K562 (cell line): ENCODE results near the gene C6orf163. TPM values are rescaled to one million over a fixed set of nuclear protein-coding genes. Genes with fewer than 3 reads are reported as not detected.

Source experiments
- ARHGAP35 ChIP-seq: fragments of 450-650 bp; IDR thresholded peaks from 2 replicates; pipeline ENCODE4 v1.6.1; 2018; ENCODE audit not compliant: partially characterized antibody
- CHD2 ChIP-seq: IDR thresholded peaks from 2 replicates; pipeline ENCODE4 v1.6.1; 2011; ENCODE audit warnings: low read depth, low read length
- FOXJ2 ChIP-seq: fragments of 200-800 bp; sonication (Bioruptor generic); IDR thresholded peaks from 2 replicates; pipeline ENCODE4 v1.6.1; 2016; ENCODE audit warnings: missing genetic modification characterization, missing compliant biosample characterization
- RFX1 ChIP-seq: fragments of 450-650 bp; IDR thresholded peaks from 2 replicates; pipeline ENCODE4 v1.6.1; 2016; ENCODE audit warnings: mild to moderate bottlenecking, moderate library complexity
- TRIM24 ChIP-seq, 2 experiments: fragments of 450-650 bp; IDR thresholded peaks; 2 replicates each; pipeline ENCODE4 v1.6.1; 2016
- ZNF274 ChIP-seq: IDR thresholded peaks from 2 replicates; pipeline ENCODE4 v1.6.1; 2011; ENCODE audit warnings: low read depth, mild to moderate bottlenecking, low read length, moderate library complexity, borderline replicate concordance
- polyA plus RNA-seq, 8 experiments: library from polyadenylated mRNA; depleted of rRNA in 4 of 8; stranded (reverse) in 5 of 8; unstranded in 3 of 8; fragments of >200 nt; fragmentation: Nextera tagmentation in 2 of 8; fragmentation: Illumina TruSeq in 1 of 8; extraction: Ambion mirVana in 2 of 8; extraction: Trizol in 1 of 8; gene quantifications; 2 replicates each; pipeline versions ENCODE4 v1.2.1 to v1.2.3, GENCODE V29; 2011 to 2014; ENCODE audit warnings: inconsistent platforms in 1 of 8, missing spikeins in 1 of 8
- total RNA-seq, 7 experiments: library from RNA; depleted of rRNA in 6 of 7; stranded (reverse); fragments of >200 nt in 6 of 7; fragmentation: Illumina TruSeq in 2 of 7; extraction: Trizol in 2 of 7; gene quantifications; 2 replicates each; pipeline versions ENCODE4 v1.2.1 to v1.2.3, GENCODE V29; 2011 to 2021; ENCODE audit warnings: low replicate concordance in 1 of 7
- TF ChIP-seq, protein P1 (sequence below): sonication (generic); formaldehyde crosslinking; IDR thresholded peaks from 2 replicates; pipeline ENCODE4 v1.9.0; 2022; ENCODE audit warnings: mild to moderate bottlenecking, missing genetic modification reagents
- TF ChIP-seq, protein P2 (sequence below): fragments of 450-650 bp; IDR thresholded peaks from 2 replicates; pipeline ENCODE4 v1.6.1; 2018; ENCODE audit not compliant: partially characterized antibody
- TF ChIP-seq, protein P3 (sequence below): fragments of 450-650 bp; IDR thresholded peaks from 2 replicates; pipeline ENCODE4 v1.6.1; 2014; ENCODE audit warnings: low read depth, mild to moderate bottlenecking, moderate library complexity, borderline replicate concordance
- TF ChIP-seq, protein P4 (sequence below): fragments of 200-600 bp; sonication (generic); IDR thresholded peaks from one replicate; pipeline ENCODE4 v1.6.1; 2012; ENCODE audit warnings: mild to moderate bottlenecking, low read depth, low read length, inconsistent platforms

Gene C6orf163
- total and polyA plus RNA-seq, 9 of the 15 experiments (the other 6 are each of a cell fraction or from before 2014, with no cell fraction given), result 0.67 to 4.7 (median 1.5) TPM

DNA sequence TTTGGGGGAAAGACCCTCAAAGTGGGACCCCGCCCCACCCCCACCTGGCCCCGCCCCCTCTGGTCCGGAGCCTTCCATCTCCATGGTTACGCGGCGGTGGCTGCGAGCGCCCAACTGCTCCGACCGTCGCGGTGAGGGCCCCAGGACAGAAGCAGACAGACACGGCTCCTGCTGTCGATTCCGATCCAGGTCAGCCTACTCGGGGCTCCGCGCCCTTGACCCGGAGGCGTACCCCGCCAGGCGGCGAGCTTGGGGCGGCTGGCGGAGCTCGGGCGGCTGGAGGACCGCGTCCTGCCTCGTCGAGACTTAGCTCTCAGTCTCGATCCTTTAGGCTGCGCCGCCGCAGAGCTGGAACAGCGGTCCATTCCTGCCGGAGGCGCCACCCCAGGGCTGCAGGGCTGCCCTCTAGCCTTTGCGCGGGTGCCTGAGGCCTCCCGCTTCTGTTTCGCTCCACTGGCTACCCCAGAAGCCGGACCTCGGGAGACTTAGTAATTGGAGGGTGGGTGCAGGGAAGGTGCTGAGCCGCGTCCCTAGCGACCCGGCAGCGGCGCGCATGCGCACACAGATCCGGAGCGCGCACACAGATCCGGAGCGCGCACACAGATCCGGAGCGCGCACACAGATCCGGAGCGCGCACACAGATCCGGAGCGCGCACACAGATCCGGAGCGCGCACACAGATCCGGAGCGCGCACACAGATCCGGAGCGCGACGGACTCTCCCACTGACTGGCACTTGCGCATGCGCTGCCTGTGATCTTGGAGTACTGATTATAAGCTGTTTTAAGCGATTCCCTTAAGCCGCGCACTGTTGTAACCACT, 63.5 kb downstream of the C6orf163 start, which contains the start of gene CFAP206 (continued):
- TF ChIP-seq FOXJ2 (peak; percentile 84), ZNF274 (no peak), CHD2 (no peak), ARHGAP35 (no peak), RFX1 (peak; percentile 89), TRIM24 (IDR thresholded peaks at IDR 0.05) (no peak)
- TF ChIP-seq, protein P1, sequence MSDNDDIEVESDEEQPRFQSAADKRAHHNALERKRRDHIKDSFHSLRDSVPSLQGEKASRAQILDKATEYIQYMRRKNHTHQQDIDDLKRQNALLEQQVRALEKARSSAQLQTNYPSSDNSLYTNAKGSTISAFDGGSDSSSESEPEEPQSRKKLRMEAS (CRISPR knock-in tag), result 0 out of 2 replicates have a peak, but pooled peaks have one; percentile 36
- TF ChIP-seq, protein P2, sequence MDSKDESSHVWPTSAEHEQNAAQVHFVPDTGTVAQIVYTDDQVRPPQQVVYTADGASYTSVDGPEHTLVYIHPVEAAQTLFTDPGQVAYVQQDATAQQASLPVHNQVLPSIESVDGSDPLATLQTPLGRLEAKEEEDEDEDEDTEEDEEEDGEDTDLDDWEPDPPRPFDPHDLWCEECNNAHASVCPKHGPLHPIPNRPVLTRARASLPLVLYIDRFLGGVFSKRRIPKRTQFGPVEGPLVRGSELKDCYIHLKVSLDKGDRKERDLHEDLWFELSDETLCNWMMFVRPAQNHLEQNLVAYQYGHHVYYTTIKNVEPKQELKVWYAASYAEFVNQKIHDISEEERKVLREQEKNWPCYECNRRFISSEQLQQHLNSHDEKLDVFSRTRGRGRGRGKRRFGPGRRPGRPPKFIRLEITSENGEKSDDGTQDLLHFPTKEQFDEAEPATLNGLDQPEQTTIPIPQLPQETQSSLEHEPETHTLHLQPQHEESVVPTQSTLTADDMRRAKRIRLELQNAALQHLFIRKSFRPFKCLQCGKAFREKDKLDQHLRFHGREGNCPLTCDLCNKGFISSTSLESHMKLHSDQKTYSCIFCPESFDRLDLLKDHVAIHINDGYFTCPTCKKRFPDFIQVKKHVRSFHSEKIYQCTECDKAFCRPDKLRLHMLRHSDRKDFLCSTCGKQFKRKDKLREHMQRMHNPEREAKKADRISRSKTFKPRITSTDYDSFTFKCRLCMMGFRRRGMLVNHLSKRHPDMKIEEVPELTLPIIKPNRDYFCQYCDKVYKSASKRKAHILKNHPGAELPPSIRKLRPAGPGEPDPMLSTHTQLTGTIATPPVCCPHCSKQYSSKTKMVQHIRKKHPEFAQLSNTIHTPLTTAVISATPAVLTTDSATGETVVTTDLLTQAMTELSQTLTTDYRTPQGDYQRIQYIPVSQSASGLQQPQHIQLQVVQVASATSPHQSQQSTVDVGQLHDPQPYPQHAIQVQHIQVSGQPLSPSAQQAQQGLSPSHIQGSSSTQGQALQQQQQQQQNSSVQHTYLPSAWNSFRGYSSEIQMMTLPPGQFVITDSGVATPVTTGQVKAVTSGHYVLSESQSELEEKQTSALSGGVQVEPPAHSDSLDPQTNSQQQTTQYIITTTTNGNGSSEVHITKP, result peak; percentile 40
- TF ChIP-seq, protein P3, sequence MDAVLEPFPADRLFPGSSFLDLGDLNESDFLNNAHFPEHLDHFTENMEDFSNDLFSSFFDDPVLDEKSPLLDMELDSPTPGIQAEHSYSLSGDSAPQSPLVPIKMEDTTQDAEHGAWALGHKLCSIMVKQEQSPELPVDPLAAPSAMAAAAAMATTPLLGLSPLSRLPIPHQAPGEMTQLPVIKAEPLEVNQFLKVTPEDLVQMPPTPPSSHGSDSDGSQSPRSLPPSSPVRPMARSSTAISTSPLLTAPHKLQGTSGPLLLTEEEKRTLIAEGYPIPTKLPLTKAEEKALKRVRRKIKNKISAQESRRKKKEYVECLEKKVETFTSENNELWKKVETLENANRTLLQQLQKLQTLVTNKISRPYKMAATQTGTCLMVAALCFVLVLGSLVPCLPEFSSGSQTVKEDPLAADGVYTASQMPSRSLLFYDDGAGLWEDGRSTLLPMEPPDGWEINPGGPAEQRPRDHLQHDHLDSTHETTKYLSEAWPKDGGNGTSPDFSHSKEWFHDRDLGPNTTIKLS, result no peak
- TF ChIP-seq, protein P4, sequence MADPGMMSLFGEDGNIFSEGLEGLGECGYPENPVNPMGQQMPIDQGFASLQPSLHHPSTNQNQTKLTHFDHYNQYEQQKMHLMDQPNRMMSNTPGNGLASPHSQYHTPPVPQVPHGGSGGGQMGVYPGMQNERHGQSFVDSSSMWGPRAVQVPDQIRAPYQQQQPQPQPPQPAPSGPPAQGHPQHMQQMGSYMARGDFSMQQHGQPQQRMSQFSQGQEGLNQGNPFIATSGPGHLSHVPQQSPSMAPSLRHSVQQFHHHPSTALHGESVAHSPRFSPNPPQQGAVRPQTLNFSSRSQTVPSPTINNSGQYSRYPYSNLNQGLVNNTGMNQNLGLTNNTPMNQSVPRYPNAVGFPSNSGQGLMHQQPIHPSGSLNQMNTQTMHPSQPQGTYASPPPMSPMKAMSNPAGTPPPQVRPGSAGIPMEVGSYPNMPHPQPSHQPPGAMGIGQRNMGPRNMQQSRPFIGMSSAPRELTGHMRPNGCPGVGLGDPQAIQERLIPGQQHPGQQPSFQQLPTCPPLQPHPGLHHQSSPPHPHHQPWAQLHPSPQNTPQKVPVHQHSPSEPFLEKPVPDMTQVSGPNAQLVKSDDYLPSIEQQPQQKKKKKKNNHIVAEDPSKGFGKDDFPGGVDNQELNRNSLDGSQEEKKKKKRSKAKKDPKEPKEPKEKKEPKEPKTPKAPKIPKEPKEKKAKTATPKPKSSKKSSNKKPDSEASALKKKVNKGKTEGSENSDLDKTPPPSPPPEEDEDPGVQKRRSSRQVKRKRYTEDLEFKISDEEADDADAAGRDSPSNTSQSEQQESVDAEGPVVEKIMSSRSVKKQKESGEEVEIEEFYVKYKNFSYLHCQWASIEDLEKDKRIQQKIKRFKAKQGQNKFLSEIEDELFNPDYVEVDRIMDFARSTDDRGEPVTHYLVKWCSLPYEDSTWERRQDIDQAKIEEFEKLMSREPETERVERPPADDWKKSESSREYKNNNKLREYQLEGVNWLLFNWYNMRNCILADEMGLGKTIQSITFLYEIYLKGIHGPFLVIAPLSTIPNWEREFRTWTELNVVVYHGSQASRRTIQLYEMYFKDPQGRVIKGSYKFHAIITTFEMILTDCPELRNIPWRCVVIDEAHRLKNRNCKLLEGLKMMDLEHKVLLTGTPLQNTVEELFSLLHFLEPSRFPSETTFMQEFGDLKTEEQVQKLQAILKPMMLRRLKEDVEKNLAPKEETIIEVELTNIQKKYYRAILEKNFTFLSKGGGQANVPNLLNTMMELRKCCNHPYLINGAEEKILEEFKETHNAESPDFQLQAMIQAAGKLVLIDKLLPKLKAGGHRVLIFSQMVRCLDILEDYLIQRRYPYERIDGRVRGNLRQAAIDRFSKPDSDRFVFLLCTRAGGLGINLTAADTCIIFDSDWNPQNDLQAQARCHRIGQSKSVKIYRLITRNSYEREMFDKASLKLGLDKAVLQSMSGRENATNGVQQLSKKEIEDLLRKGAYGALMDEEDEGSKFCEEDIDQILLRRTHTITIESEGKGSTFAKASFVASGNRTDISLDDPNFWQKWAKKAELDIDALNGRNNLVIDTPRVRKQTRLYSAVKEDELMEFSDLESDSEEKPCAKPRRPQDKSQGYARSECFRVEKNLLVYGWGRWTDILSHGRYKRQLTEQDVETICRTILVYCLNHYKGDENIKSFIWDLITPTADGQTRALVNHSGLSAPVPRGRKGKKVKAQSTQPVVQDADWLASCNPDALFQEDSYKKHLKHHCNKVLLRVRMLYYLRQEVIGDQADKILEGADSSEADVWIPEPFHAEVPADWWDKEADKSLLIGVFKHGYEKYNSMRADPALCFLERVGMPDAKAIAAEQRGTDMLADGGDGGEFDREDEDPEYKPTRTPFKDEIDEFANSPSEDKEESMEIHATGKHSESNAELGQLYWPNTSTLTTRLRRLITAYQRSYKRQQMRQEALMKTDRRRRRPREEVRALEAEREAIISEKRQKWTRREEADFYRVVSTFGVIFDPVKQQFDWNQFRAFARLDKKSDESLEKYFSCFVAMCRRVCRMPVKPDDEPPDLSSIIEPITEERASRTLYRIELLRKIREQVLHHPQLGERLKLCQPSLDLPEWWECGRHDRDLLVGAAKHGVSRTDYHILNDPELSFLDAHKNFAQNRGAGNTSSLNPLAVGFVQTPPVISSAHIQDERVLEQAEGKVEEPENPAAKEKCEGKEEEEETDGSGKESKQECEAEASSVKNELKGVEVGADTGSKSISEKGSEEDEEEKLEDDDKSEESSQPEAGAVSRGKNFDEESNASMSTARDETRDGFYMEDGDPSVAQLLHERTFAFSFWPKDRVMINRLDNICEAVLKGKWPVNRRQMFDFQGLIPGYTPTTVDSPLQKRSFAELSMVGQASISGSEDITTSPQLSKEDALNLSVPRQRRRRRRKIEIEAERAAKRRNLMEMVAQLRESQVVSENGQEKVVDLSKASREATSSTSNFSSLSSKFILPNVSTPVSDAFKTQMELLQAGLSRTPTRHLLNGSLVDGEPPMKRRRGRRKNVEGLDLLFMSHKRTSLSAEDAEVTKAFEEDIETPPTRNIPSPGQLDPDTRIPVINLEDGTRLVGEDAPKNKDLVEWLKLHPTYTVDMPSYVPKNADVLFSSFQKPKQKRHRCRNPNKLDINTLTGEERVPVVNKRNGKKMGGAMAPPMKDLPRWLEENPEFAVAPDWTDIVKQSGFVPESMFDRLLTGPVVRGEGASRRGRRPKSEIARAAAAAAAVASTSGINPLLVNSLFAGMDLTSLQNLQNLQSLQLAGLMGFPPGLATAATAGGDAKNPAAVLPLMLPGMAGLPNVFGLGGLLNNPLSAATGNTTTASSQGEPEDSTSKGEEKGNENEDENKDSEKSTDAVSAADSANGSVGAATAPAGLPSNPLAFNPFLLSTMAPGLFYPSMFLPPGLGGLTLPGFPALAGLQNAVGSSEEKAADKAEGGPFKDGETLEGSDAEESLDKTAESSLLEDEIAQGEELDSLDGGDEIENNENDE, result no peak
